NB4 (cell line): Measurements from ENCODE around the gene LCE1E.

Experiments
- DNase-seq: peaks from one replicate; pipeline ENCODE4 v3.0.0; 2010; ENCODE audit warnings: low read depth
- H3K4me3 ChIP-seq: one replicate; pipeline ENCODE4 v1.5.1; 2011; ENCODE audit warnings: mild to moderate bottlenecking, low read depth, low read length, moderate library complexity
- CTCF ChIP-seq: IDR thresholded peaks from one replicate; pipeline ENCODE4 v1.5.1; 2012; ENCODE audit warnings: low read depth, low read length
- MAX ChIP-seq: IDR thresholded peaks from 2 replicates; pipeline ENCODE4 v1.6.1; 2011; ENCODE audit warnings: low read depth, low read length
- MYC ChIP-seq: IDR thresholded peaks from 2 replicates; pipeline ENCODE4 v1.6.1; 2011; ENCODE audit warnings: low read depth, low read length
- POLR2A ChIP-seq: IDR thresholded peaks from 2 replicates; pipeline ENCODE4 v1.6.1; 2011; ENCODE audit warnings: mild to moderate bottlenecking; ENCODE audit not compliant: insufficient read length; ENCODE audit errors: extremely low read depth

LCE1E gene

GRCh38 chr1:152745765-152746444 is 40.2 kb upstream of the LCE1E start:
- no peak for TF ChIP-seq POLR2A
- no peak for TF ChIP-seq MAX
- TF ChIP-seq MYC, result no peak
- no peak for TF ChIP-seq CTCF

GRCh38 chr1:152747831-152748230 is 38.2 kb upstream of the LCE1E start:
- no peak overlapping the region for H3K4me3 ChIP-seq
- TF ChIP-seq MAX, result no peak
- no peak for TF ChIP-seq POLR2A
- no peak for DNase-seq

More at GRCh38 chr1:152745765-152746444, 40.2 kb upstream of the LCE1E start:
- no peak for DNase-seq
- H3K4me3 ChIP-seq, result no peak overlapping the region

- no peak for DNase-seq
- TF ChIP-seq MAX (no peak), POLR2A (no peak), CTCF (no peak), MYC (no peak)
- H3K4me3 ChIP-seq, result no peak overlapping the region
Observed at GRCh38 chr1:152752225-152752624, 33.8 kb upstream of the LCE1E start.

- TF ChIP-seq MAX (no peak), CTCF (no peak), POLR2A (no peak), MYC (no peak)
- DNase-seq, result no peak
- H3K4me3 ChIP-seq, result no peak overlapping the region
Observed at GRCh38 chr1:152753586-152753985, 32.5 kb upstream of the LCE1E start.

GRCh38 chr1:152756872-152757271 is 29.2 kb upstream of the LCE1E start:
- DNase-seq, result no peak
- TF ChIP-seq POLR2A (no peak), MYC (no peak), MAX (no peak), CTCF (no peak)
- no peak overlapping the region for H3K4me3 ChIP-seq

GRCh38 chr1:152757747-152758146 is 28.3 kb upstream of the LCE1E start, which contains the start of gene KPRP:
Gene KPRP, plus strand, starts transcription at chr1:152758025. Its CDS starts 1,564 bp downstream, at chr1:152759589.
- H3K4me3 ChIP-seq, result no peak within 1 kb of the TSS
- TF ChIP-seq POLR2A (no peak), MYC (no peak), CTCF (no peak)
- no peak for DNase-seq
